ENCODE measurements around the gene RNF126. TPM values are rescaled to one million over a fixed set of nuclear protein-coding genes. Genes with fewer than 3 reads are reported as not detected.

RNF126 gene
- polyA plus RNA-seq (2012; ENCODE audit: insufficient read depth, insufficient read length, low read depth), result 208 TPM

GRCh38 chr19:662962-663681 lies at the start of gene RNF126:
Gene RNF126 (minus strand): TSS chr19:663214. CDS start chr19:663121, 93 bp downstream.
- peak; percentile 93 for DNase-seq
- H3K27me3 ChIP-seq, result no peaks in the 10 kb centered on the region; the same call in 1 of the 2 replicates
- H3K36me3 ChIP-seq, result peaks cover 18% of the 10 kb centered on the region
- no peak for TF ChIP-seq CTCF (IDR thresholded peaks at IDR 0.05; ENCODE audit: low read depth, low read length)
- peak within 1 kb of the TSS; percentile 86 for H3K4me3 ChIP-seq (ENCODE audit: low read depth, low read length)
- H3K4me1 ChIP-seq, result peaks cover 3% of the 10 kb centered on the region; the same call in 1 of the 2 replicates
- no peaks in the 10 kb centered on the region; the same call in 1 of the 2 replicates for H3K9me3 ChIP-seq

- H3K4me1 ChIP-seq, result no peaks in the 10 kb centered on the region; the same call in 1 of the 2 replicates
- H3K4me3 ChIP-seq (ENCODE audit: low read depth, low read length), result no peak overlapping the region
- no peaks in the 10 kb centered on the region for H3K9me3 ChIP-seq
- TF ChIP-seq CTCF (IDR thresholded peaks at IDR 0.05; ENCODE audit: low read depth, low read length), result no peak
- H3K27me3 ChIP-seq, result peaks cover 4% of the 10 kb centered on the region; the same call in 1 of the 2 replicates
- no peak for DNase-seq
- H3K36me3 ChIP-seq, result no peaks in the 10 kb centered on the region
These were observed 48.2 kb upstream of the RNF126 start for GRCh38 chr19:711254-711653.

GRCh38 chr19:710767-711166 lies 47.8 kb upstream of the RNF126 start:
- no peak for TF ChIP-seq CTCF (IDR thresholded peaks at IDR 0.05; ENCODE audit: low read depth, low read length)
- Histone ChIP-seq H3K9me3 (no peaks in the 10 kb centered on the region), H3K4me1 (no peaks in the 10 kb centered on the region; the same call in 1 of the 2 replicates), H3K27me3 (peaks cover 4% of the 10 kb centered on the region; the same call in 1 of the 2 replicates), H3K36me3 (no peaks in the 10 kb centered on the region), H3K4me3 (ENCODE audit: low read depth, low read length) (no peak overlapping the region)
- no peak for DNase-seq

- H3K27me3 ChIP-seq, result peaks cover 4% of the 10 kb centered on the region; the same call in 1 of the 2 replicates
- no peaks in the 10 kb centered on the region for H3K9me3 ChIP-seq
- DNase-seq, result no peak
- H3K4me1 ChIP-seq, result no peaks in the 10 kb centered on the region; the same call in 1 of the 2 replicates
- H3K4me3 ChIP-seq (ENCODE audit: low read depth, low read length), result peak overlapping the region; percentile 48
- TF ChIP-seq CTCF (IDR thresholded peaks at IDR 0.05; ENCODE audit: low read depth, low read length), result no peak
- no peaks in the 10 kb centered on the region for H3K36me3 ChIP-seq
These were observed 47.1 kb upstream of the RNF126 start for GRCh38 chr19:709965-710571.

GRCh38 chr19:709196-709964 lies 46.4 kb upstream of the RNF126 start:
- DNase-seq, result no peak
- Histone ChIP-seq H3K9me3 (peaks cover under 1% of the 10 kb centered on the region; the same call in 1 of the 2 replicates), H3K4me1 (peaks cover under 1% of the 10 kb centered on the region), H3K4me3 (ENCODE audit: low read depth, low read length) (peak overlapping the region; percentile 48), H3K27me3 (peaks cover 4% of the 10 kb centered on the region; the same call in 1 of the 2 replicates), H3K36me3 (no peaks in the 10 kb centered on the region)
- no peak for TF ChIP-seq CTCF (IDR thresholded peaks at IDR 0.05; ENCODE audit: low read depth, low read length)
